ENCODE data around the gene UBASH3A. TPM values are rescaled to one million over a fixed set of nuclear protein-coding genes. Genes with fewer than 3 reads are reported as not detected.

The UBASH3A gene
- total RNA-seq, 1 donor from 2014 or later: not detected

- no peak for DNase-seq
Measured at GRCh38 chr21:42471206-42471605, 67.5 kb downstream of the UBASH3A start.

GRCh38 chr21:42471716-42472330 lies 68.1 kb downstream of the UBASH3A start:
- no peak for DNase-seq

- DNase-seq: no peak
Measured at GRCh38 chr21:42472521-42472920, 68.8 kb downstream of the UBASH3A start.

- DNase-seq: no peak
Measured at GRCh38 chr21:42473498-42474042, 69.9 kb downstream of the UBASH3A start.

- peak; percentile 43 for DNase-seq
Measured at GRCh38 chr21:42474043-42474831, 70.5 kb downstream of the UBASH3A start.

- no peak for DNase-seq
Measured at GRCh38 chr21:42475036-42475435, 71.3 kb downstream of the UBASH3A start.

GRCh38 chr21:42475526-42476387 lies 72.1 kb downstream of the UBASH3A start:
- DNase-seq: no peak

GRCh38 chr21:42476388-42477331 lies 73.0 kb downstream of the UBASH3A start:
- DNase-seq: no peak

- DNase-seq: no peak
Measured at GRCh38 chr21:42478504-42478903, 74.8 kb downstream of the UBASH3A start.

- DNase-seq: no peak
Measured at GRCh38 chr21:42479582-42479981, 75.9 kb downstream of the UBASH3A start.

- no peak for DNase-seq
Measured at GRCh38 chr21:42480736-42481135, 77.0 kb downstream of the UBASH3A start.

- no peak for DNase-seq
Measured at GRCh38 chr21:42481169-42481568, 77.5 kb downstream of the UBASH3A start.

- no peak for DNase-seq
Measured at GRCh38 chr21:42484966-42485365, 81.3 kb downstream of the UBASH3A start.

GRCh38 chr21:42486072-42486471 lies 82.4 kb downstream of the UBASH3A start:
- DNase-seq: no peak

GRCh38 chr21:42486531-42486930 lies 82.8 kb downstream of the UBASH3A start:
- DNase-seq: no peak

GRCh38 chr21:42489006-42489563 lies 85.4 kb downstream of the UBASH3A start:
- DNase-seq: no peak

GRCh38 chr21:42489991-42490390 lies 86.3 kb downstream of the UBASH3A start:
- no peak for DNase-seq

GRCh38 chr21:42490720-42491119 lies 87.0 kb downstream of the UBASH3A start:
- DNase-seq: no peak

- DNase-seq: no peak
Measured at GRCh38 chr21:42491328-42491727, 87.6 kb downstream of the UBASH3A start.

GRCh38 chr21:42492201-42492600 lies 88.5 kb downstream of the UBASH3A start:
- DNase-seq: peak; percentile 7

Data from dermis blood vessel endothelial cell (primary cell).